Osteoblast (primary cell): Measurements from ENCODE around the gene CCT5. TPM values are rescaled to one million over a fixed set of nuclear protein-coding genes. Genes with fewer than 3 reads are reported as not detected.

Experiments
- DNase-seq: peaks from one replicate; pipeline ENCODE4 v3.0.0; 2011; ENCODE audit warnings: low spot score, mixed read lengths; ENCODE audit not compliant: insufficient read length; ENCODE audit errors: missing footprints
- H2AFZ ChIP-seq: 2 replicates; pipeline ENCODE4 v1.6.0; 2011; ENCODE audit warnings: mild to moderate bottlenecking, low read length
- H3K27ac ChIP-seq: 2 replicates; pipeline ENCODE4 v1.5.1; 2011; ENCODE audit warnings: mild to moderate bottlenecking, low read depth, low read length, moderate library complexity
- H3K27me3 ChIP-seq: 2 replicates; pipeline ENCODE4 v1.6.0; 2012; ENCODE audit warnings: mild to moderate bottlenecking, control low read depth, inconsistent platforms, low read length, moderate library complexity; ENCODE audit not compliant: insufficient read depth
- H3K36me3 ChIP-seq: 2 replicates; pipeline ENCODE4 v1.5.1; 2011; ENCODE audit warnings: mild to moderate bottlenecking, low read length, control low read depth, moderate library complexity; ENCODE audit not compliant: insufficient read depth
- H3K4me1 ChIP-seq: 2 replicates; pipeline ENCODE4 v1.5.1; 2011; ENCODE audit warnings: mild to moderate bottlenecking, low read length, control low read depth, moderate library complexity; ENCODE audit not compliant: insufficient read depth
- H3K4me2 ChIP-seq: 2 replicates; pipeline ENCODE4 v1.6.0; 2011; ENCODE audit warnings: mild to moderate bottlenecking, low read length; ENCODE audit not compliant: insufficient read depth
- H3K4me3 ChIP-seq: fragments of 200-600 bp; sonication (generic); 3 replicates; pipeline ENCODE4 v1.5.1; 2012; ENCODE audit warnings: mild to moderate bottlenecking, low read length, inconsistent platforms; ENCODE audit not compliant: insufficient read depth
- H3K79me2 ChIP-seq: 2 replicates; pipeline ENCODE4 v1.6.0; 2012; ENCODE audit warnings: mild to moderate bottlenecking, low read length, control low read depth, inconsistent platforms; ENCODE audit not compliant: insufficient read depth
- H3K9me3 ChIP-seq: 2 replicates; pipeline ENCODE4 v1.5.1; 2011; ENCODE audit warnings: low read depth, low read length, control low read depth
- H4K20me1 ChIP-seq: 2 replicates; pipeline ENCODE4 v1.6.0; 2012; ENCODE audit warnings: mild to moderate bottlenecking, low read length, control low read depth; ENCODE audit not compliant: insufficient read depth
- total RNA-seq: library from RNA; depleted of rRNA; stranded (reverse); fragments of >200 nt; gene quantifications from 2 replicates; pipeline ENCODE4 v1.2.3, GENCODE V29; 2012
- TF ChIP-seq, protein P1 (sequence below): IDR thresholded peaks from 2 replicates; pipeline ENCODE4 v1.5.1; 2011; ENCODE audit warnings: mild to moderate bottlenecking, low read depth, low read length, moderate library complexity; ENCODE audit errors: extremely low read depth

CCT5 gene
- total RNA-seq, 1 donor = 237 TPM

GRCh38 chr5:10262121-10262774 is 12.2 kb downstream of the CCT5 start:
- H4K20me1 ChIP-seq = peaks cover 14% of the 10 kb centered on the region
- TF ChIP-seq, protein P1, sequence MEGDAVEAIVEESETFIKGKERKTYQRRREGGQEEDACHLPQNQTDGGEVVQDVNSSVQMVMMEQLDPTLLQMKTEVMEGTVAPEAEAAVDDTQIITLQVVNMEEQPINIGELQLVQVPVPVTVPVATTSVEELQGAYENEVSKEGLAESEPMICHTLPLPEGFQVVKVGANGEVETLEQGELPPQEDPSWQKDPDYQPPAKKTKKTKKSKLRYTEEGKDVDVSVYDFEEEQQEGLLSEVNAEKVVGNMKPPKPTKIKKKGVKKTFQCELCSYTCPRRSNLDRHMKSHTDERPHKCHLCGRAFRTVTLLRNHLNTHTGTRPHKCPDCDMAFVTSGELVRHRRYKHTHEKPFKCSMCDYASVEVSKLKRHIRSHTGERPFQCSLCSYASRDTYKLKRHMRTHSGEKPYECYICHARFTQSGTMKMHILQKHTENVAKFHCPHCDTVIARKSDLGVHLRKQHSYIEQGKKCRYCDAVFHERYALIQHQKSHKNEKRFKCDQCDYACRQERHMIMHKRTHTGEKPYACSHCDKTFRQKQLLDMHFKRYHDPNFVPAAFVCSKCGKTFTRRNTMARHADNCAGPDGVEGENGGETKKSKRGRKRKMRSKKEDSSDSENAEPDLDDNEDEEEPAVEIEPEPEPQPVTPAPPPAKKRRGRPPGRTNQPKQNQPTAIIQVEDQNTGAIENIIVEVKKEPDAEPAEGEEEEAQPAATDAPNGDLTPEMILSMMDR = no peak
- no peaks in the 10 kb centered on the region for H3K9me3 ChIP-seq
- no peak for DNase-seq
- peaks cover 5% of the 10 kb centered on the region for H3K4me1 ChIP-seq
- no peaks in the 10 kb centered on the region for H3K27me3 ChIP-seq
- no peak overlapping the region for H3K4me3 ChIP-seq
- H3K36me3 ChIP-seq = peaks cover 78% of the 10 kb centered on the region
- H3K4me2 ChIP-seq = no peak overlapping the region
- H3K27ac ChIP-seq = no peak overlapping the region
- H3K79me2 ChIP-seq = peaks cover 14% of the 10 kb centered on the region
- H2AFZ ChIP-seq = no peak overlapping the region

DNA sequence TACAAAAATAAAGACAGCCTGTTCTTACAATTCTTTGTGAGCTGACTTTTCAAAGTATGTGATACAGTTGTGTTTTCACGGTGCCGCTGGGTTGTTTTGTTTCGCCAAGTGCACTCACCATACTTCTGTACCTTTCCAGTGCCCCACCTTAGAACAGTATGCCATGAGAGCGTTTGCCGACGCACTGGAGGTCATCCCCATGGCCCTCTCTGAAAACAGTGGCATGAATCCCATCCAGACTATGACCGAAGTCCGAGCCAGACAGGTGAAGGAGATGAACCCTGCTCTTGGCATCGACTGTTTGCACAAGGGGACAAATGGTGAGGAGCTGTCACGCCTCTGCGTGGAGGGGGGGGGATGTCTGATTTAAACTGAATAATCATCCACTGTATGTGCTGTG is 12.9 kb downstream of the CCT5 start:
- Histone ChIP-seq H3K9me3 (no peaks in the 10 kb centered on the region), H3K4me2 (no peak overlapping the region), H4K20me1 (peaks cover 14% of the 10 kb centered on the region), H3K4me1 (peaks cover 9% of the 10 kb centered on the region), H3K4me3 (no peak overlapping the region), H2AFZ (no peak overlapping the region), H3K79me2 (peaks cover 12% of the 10 kb centered on the region), H3K27ac (no peak overlapping the region), H3K27me3 (no peaks in the 10 kb centered on the region), H3K36me3 (peaks cover 71% of the 10 kb centered on the region)
- DNase-seq = no peak
- TF ChIP-seq, protein P1 = no peak

- TF ChIP-seq, protein P1 = no peak
Measured at GRCh38 chr5:10264604-10265003, 14.5 kb downstream of the CCT5 start.

DNA sequence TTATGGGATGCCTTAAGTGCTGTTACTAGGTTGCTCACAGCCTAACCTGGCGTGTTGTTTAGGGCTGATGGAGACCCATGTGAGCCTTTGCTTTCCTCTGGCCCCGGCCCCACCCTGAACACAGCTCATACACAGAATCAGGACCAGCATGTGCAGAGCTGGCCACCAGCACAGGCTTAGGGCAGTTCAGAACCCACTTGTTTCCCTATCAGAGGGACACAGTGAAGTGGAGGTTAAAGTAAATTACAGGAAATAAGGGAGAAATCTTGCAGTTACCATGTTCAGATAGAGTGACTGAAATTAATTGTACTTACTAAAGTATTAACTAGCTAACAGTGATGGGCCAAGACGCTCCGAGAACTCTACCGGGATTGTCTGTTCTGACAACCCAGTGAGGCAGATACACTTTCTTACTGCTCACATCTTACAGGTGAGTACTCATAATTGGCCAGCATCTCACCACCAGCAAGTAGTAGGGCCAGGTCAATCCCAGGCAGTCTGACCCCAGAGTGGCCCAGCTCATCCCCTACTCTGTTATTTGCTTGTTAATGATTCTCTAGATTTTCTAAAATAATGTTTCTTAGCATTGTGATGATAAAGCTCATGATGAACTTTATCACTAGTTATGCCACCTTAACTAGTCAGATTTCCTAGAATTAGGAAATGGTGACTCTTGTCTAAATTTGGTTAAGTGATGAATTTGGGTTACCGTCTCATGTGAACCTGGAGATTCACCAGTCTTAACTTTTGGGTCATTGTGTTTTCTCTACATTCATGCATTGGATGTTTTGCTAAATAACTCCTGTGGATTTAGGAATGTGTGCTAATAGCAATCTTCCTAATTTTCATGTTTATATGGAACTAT is 15.4 kb downstream of the CCT5 start:
- H3K4me1 ChIP-seq = peaks cover 9% of the 10 kb centered on the region

More at GRCh38 chr5:10264604-10265003, 14.5 kb downstream of the CCT5 start:
- Histone ChIP-seq H4K20me1 (peaks cover 14% of the 10 kb centered on the region), H3K9me3 (no peaks in the 10 kb centered on the region), H3K27ac (no peak overlapping the region), H3K27me3 (no peaks in the 10 kb centered on the region), H3K4me1 (peaks cover 9% of the 10 kb centered on the region), H2AFZ (no peak overlapping the region), H3K79me2 (peaks cover 1% of the 10 kb centered on the region), H3K36me3 (peaks cover 55% of the 10 kb centered on the region), H3K4me2 (no peak overlapping the region), H3K4me3 (no peak overlapping the region)
- DNase-seq = no peak

More for the DNA sequence above, 15.4 kb downstream of the CCT5 start:
- Histone ChIP-seq H3K4me2 (no peak overlapping the region), H4K20me1 (peaks cover 10% of the 10 kb centered on the region), H3K79me2 (no peaks in the 10 kb centered on the region), H3K4me3 (no peak overlapping the region), H3K36me3 (peaks cover 46% of the 10 kb centered on the region), H3K27ac (no peak overlapping the region), H3K27me3 (no peaks in the 10 kb centered on the region), H3K9me3 (no peaks in the 10 kb centered on the region), H2AFZ (no peak overlapping the region)
- DNase-seq = no peak
- TF ChIP-seq, protein P1 = no peak
